IMR-90 (cell line): ENCODE measurements around the gene ALPI. TPM values are rescaled to one million over a fixed set of nuclear protein-coding genes. Genes with fewer than 3 reads are reported as not detected.

ENCODE experiments used
- ATAC-seq: fragments of 200-7000 bp; cut with Tn5 transposase; 2 replicates; pipeline ENCODE4 v1.9.1; 2020; ENCODE audit warnings: low read depth, mild to moderate bottlenecking, moderate library complexity
- BruUV-seq: library from RNA; stranded (reverse); fragments of 400-500 nt; replicated peaks from 2 replicates; lab custom pipeline; 2021; lab: Mats Ljungman, UMichigan
- CTCF ChIA-PET: fragments of 300-600 bp; formaldehyde crosslinking; extraction: SDS; loops from one replicate; lab custom pipeline; 2021; ENCODE audit warnings: antibody characterized with exemption; lab: Yijun Ruan, JAX
- POLR2A ChIA-PET: fragments of 300-600 bp; sonication (Branson Sonifier 250); formaldehyde crosslinking; loops from one replicate; lab custom pipeline; 2022; ENCODE audit warnings: antibody characterized with exemption; ENCODE audit not compliant: unreplicated experiment; lab: Charles Lee
- DNase-seq: peaks from one replicate; pipeline ENCODE4 v3.0.0; 2013
- H2AFZ ChIP-seq: replicated peaks from 2 replicates; pipeline ENCODE3; 2013; ENCODE audit warnings: low read length, mild to moderate bottlenecking; ENCODE audit not compliant: poor library complexity
- H2AK5ac ChIP-seq: 2 replicates; pipeline ENCODE4 v1.6.1; 2013; ENCODE audit warnings: low read depth, low read length, inconsistent platforms
- H2AK9ac ChIP-seq: replicated peaks from 2 replicates; pipeline ENCODE3; 2013; ENCODE audit warnings: mild to moderate bottlenecking, low read depth, low read length, moderate library complexity; ENCODE audit not compliant: poor library complexity
- H2BK120ac ChIP-seq: 2 replicates; pipeline ENCODE4 v1.6.1; 2013; ENCODE audit warnings: low read depth, low read length, inconsistent platforms
- H2BK15ac ChIP-seq: 3 replicates; pipeline ENCODE4 v1.6.1; 2013; ENCODE audit warnings: low read depth, low read length, inconsistent platforms
- H2BK20ac ChIP-seq: 2 replicates; pipeline ENCODE4 v1.6.1; 2013; ENCODE audit warnings: low read depth, mild to moderate bottlenecking, inconsistent platforms, low read length, moderate library complexity
- H2BK5ac ChIP-seq: 2 replicates; pipeline ENCODE4 v1.6.1; 2013; ENCODE audit warnings: mild to moderate bottlenecking, low read depth, low read length, inconsistent platforms; ENCODE audit not compliant: poor library complexity, severe bottlenecking
- H3K14ac ChIP-seq: replicated peaks from 2 replicates; pipeline ENCODE4 v1.6.1; 2013; ENCODE audit warnings: low read depth, low read length, inconsistent platforms
- H3K18ac ChIP-seq: 2 replicates; pipeline ENCODE4 v1.6.1; 2013; ENCODE audit warnings: low read depth, low read length, control low read depth
- H3K23ac ChIP-seq: 2 replicates; pipeline ENCODE4 v1.6.1; 2013; ENCODE audit warnings: low read depth, low read length, inconsistent platforms
- H3K27ac ChIP-seq: 2 replicates; pipeline ENCODE4 v1.5.1; 2013; ENCODE audit warnings: mild to moderate bottlenecking, control low read depth, low read length; ENCODE audit not compliant: insufficient read depth
- H3K27me3 ChIP-seq: 2 replicates; pipeline ENCODE4 v1.6.1; 2013; ENCODE audit warnings: low read length; ENCODE audit not compliant: control insufficient read depth, insufficient read depth
- H3K36me3 ChIP-seq: 2 replicates; pipeline ENCODE4 v1.6.1; 2013; ENCODE audit warnings: low read length, mixed read lengths; ENCODE audit not compliant: control insufficient read depth, insufficient read depth
- H3K4ac ChIP-seq: 2 replicates; pipeline ENCODE4 v1.6.1; 2013; ENCODE audit warnings: low read depth, low read length, inconsistent platforms
- H3K4me1 ChIP-seq: 2 replicates; pipeline ENCODE4 v1.6.1; 2013; ENCODE audit warnings: low read length, mixed read lengths; ENCODE audit not compliant: control insufficient read depth, insufficient read depth
- H3K4me2 ChIP-seq: 2 replicates; pipeline ENCODE4 v1.6.1; 2013; ENCODE audit warnings: low read depth, mild to moderate bottlenecking, control low read depth, low read length, moderate library complexity
- H3K4me3 ChIP-seq: 2 replicates; pipeline ENCODE4 v1.5.1; 2013; ENCODE audit warnings: low read depth, mild to moderate bottlenecking, control low read depth, low read length, moderate library complexity; ENCODE audit not compliant: insufficient read depth
- H3K56ac ChIP-seq: 2 replicates; pipeline ENCODE4 v1.6.1; 2013; ENCODE audit warnings: low read length, inconsistent platforms; ENCODE audit not compliant: insufficient read depth; ENCODE audit errors: extremely low read depth
- H3K79me1 ChIP-seq, 2 experiments: 2 replicates each; pipeline ENCODE4 v1.6.1; 2013; ENCODE audit warnings: low read length in 2 of 2, inconsistent platforms in 1 of 2, low read depth in 1 of 2
- H3K9ac ChIP-seq: 2 replicates; pipeline ENCODE4 v1.6.1; 2013; ENCODE audit warnings: low read depth, low read length, control low read depth
- H3K9me1 ChIP-seq: 2 replicates; pipeline ENCODE4 v1.6.1; 2013; ENCODE audit warnings: low read length, inconsistent platforms; ENCODE audit not compliant: insufficient read depth
- H3K9me3 ChIP-seq: 2 replicates; pipeline ENCODE4 v1.6.1; 2013; ENCODE audit warnings: low read length; ENCODE audit not compliant: control insufficient read depth, insufficient read depth
- H4K20me1 ChIP-seq: 2 replicates; pipeline ENCODE4 v1.6.1; 2013; ENCODE audit warnings: low read length, inconsistent platforms; ENCODE audit not compliant: insufficient read depth
- H4K5ac ChIP-seq: 2 replicates; pipeline ENCODE4 v1.6.1; 2013; ENCODE audit warnings: mild to moderate bottlenecking, low read depth, low read length, control low read depth
- H4K8ac ChIP-seq, 2 experiments: 2 replicates each; pipeline ENCODE4 v1.6.1; 2013; ENCODE audit warnings: low read depth in 2 of 2, low read length in 2 of 2, control low read depth in 1 of 2, inconsistent platforms in 1 of 2
- H4K91ac ChIP-seq: 2 replicates; pipeline ENCODE4 v1.6.1; 2013; ENCODE audit warnings: low read depth, low read length, inconsistent platforms; ENCODE audit not compliant: insufficient read depth
- BHLHE40 ChIP-seq: fragments of 150-350 bp; IDR thresholded peaks from 2 replicates; pipeline ENCODE4 v1.6.1; 2016; ENCODE audit warnings: mild to moderate bottlenecking, low read depth, low read length
- CEBPB ChIP-seq: IDR thresholded peaks from 2 replicates; pipeline ENCODE4 v1.6.1; 2012; ENCODE audit warnings: low read depth, low read length, improper control_type of control experiment
- CHD1 ChIP-seq: IDR thresholded peaks from 2 replicates; pipeline ENCODE4 v1.6.1; 2012; ENCODE audit warnings: low read depth, low read length, improper control_type of control experiment
- FOS ChIP-seq: fragments of 150-350 bp; IDR thresholded peaks from 2 replicates; pipeline ENCODE4 v1.6.1; 2016; ENCODE audit warnings: low read depth, low read length
- MAFK ChIP-seq: IDR thresholded peaks from 2 replicates; pipeline ENCODE4 v1.6.1; 2012; ENCODE audit warnings: low read depth, low read length, improper control_type of control experiment
- MAZ ChIP-seq: IDR thresholded peaks from 2 replicates; pipeline ENCODE4 v1.6.1; 2012; ENCODE audit warnings: low read depth, mild to moderate bottlenecking, low read length, improper control_type of control experiment, moderate library complexity, borderline replicate concordance
- MXI1 ChIP-seq: IDR thresholded peaks from 2 replicates; pipeline ENCODE4 v1.6.1; 2012; ENCODE audit warnings: low read depth, mild to moderate bottlenecking, low read length, moderate library complexity, borderline replicate concordance
- NFE2L2 ChIP-seq: fragments of 150-350 bp; IDR thresholded peaks from 2 replicates; pipeline ENCODE4 v1.6.1; 2016; ENCODE audit warnings: low read depth, mild to moderate bottlenecking, low read length
- POLR2A ChIP-seq: IDR thresholded peaks from 2 replicates; pipeline ENCODE4 v1.6.1; 2012; ENCODE audit warnings: mild to moderate bottlenecking, low read depth, low read length
- RAD21 ChIP-seq: IDR thresholded peaks from 2 replicates; pipeline ENCODE4 v1.6.1; 2012; ENCODE audit warnings: low read length, improper control_type of control experiment
- RCOR1 ChIP-seq: IDR thresholded peaks from 2 replicates; pipeline ENCODE4 v1.6.1; 2012; ENCODE audit warnings: mild to moderate bottlenecking, low read length, improper control_type of control experiment; ENCODE audit not compliant: insufficient replicate concordance
- RFX5 ChIP-seq: IDR thresholded peaks from 2 replicates; pipeline ENCODE4 v1.8.0; 2012; ENCODE audit warnings: low read depth, mild to moderate bottlenecking, low read length, moderate library complexity
- SMC3 ChIP-seq: fragments of 150-350 bp; IDR thresholded peaks from 2 replicates; pipeline ENCODE4 v1.6.1; 2016; ENCODE audit warnings: low read depth, mild to moderate bottlenecking, antibody characterized with exemption, low read length, moderate library complexity
- WGBS, 2 experiments: methylation state at CpG; one replicate each; pipeline versions ENCODE4 v1.1.5 to v1.1.7; 2013; ENCODE audit warnings: missing lambda C conversion rate in 2 of 2; ENCODE audit not compliant: insufficient read length in 1 of 2; ENCODE audit errors: extremely low coverage in 2 of 2; 5-methylcytosine and 5-hydroxymethylcytosine counted together
- dilution Hi-C: fragments of 300-500 bp; cut with HindIII; formaldehyde crosslinking; loops from one replicate; pipeline ENCODE4 v1.14.3; 2018; ENCODE audit warnings: low sequenced_read_pairs; ENCODE audit not compliant: unreplicated experiment
- in situ Hi-C: fragments of 300-500 bp; cut with MboI; formaldehyde crosslinking; loops from 3 replicates; pipeline ENCODE4 v1.14.3; 2019; ENCODE audit warnings: low sequenced_read_pairs, inconsistent platforms, mixed read lengths
- intact Hi-C: fragments of 100-400 bp; cut with micrococcal nuclease; formaldehyde crosslinking; loops from 2 replicates; pipeline ENCODE4 v1.10.0; 2022
- polyA plus RNA-seq, 3 experiments: library from polyadenylated mRNA; depleted of rRNA; stranded (reverse); fragments of >200 nt; gene quantifications; 2 replicates each; pipeline ENCODE4 v1.2.3, GENCODE V29; 2012; ENCODE audit warnings: low replicate concordance in 1 of 3
- total RNA-seq: library from RNA; depleted of rRNA; stranded (reverse); fragments of >200 nt; gene quantifications from 2 replicates; pipeline ENCODE4 v1.2.3, GENCODE V29; 2012
- TF ChIP-seq, protein P1 (sequence below): conservative IDR thresholded peaks from 2 replicates; pipeline ENCODE4 v1.5.1; 2012; ENCODE audit warnings: mild to moderate bottlenecking, low read depth, low read length, improper control_type of control experiment
- TF ChIP-seq, protein P2 (sequence below): fragments of 150-350 bp; IDR thresholded peaks from 2 replicates; pipeline ENCODE4 v1.6.1; 2016; ENCODE audit warnings: low read depth, mild to moderate bottlenecking, low read length, moderate library complexity, borderline replicate concordance
- TF ChIP-seq, protein P3 (sequence below): fragments of 150-350 bp; IDR thresholded peaks from 2 replicates; pipeline ENCODE4 v1.6.1; 2017; ENCODE audit warnings: mild to moderate bottlenecking, antibody characterized with exemption, low read length, low read depth

The ALPI gene
- total and polyA plus RNA-seq, 2 of the 4 experiments (the other 2 are of a cell fraction) = not detected

DNA sequence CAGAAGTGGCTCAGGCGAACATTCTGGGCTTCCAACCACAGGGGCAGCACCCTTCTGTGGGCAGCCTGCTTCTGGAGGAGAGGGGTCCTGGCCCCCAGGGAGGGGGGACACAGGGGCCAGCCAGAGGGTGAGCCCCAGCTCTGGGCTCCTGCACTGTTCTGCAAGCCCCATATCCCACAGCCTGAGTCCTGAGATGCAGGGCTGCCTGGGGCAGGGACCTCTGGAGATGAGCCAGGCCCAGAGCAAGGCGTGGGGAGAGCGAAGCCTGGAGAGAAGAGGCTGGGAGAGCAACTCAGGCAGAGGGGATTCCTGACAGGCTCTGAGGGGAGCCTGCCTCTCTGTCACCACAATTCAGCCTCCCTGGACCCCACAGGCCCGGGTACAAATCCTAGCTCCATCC lies 50.8 kb downstream of the ALPI start:
- no TSS peak for BruUV-seq
- Histone ChIP-seq H3K14ac (no peak overlapping the region), H2AK9ac (no peak overlapping the region), H4K20me1 (no peaks in the 10 kb centered on the region), H4K91ac (no peak overlapping the region), H2BK20ac (no peak overlapping the region), H3K27ac (no peak overlapping the region), H3K79me1 (no peaks in the 10 kb centered on the region), H3K36me3 (no peaks in the 10 kb centered on the region), H2BK120ac (no peak overlapping the region), H3K27me3 (peaks cover 56% of the 10 kb centered on the region), H3K23ac (no peak overlapping the region), H2AK5ac (no peak overlapping the region), H3K4me3 (no peak overlapping the region), H3K18ac (no peak overlapping the region), H3K56ac (no peak overlapping the region), H2BK5ac (no peak overlapping the region), H3K9me1 (no peaks in the 10 kb centered on the region), H3K4ac (no peak overlapping the region), H4K5ac (no peak overlapping the region), H2BK15ac (no peak overlapping the region), H2AFZ (no peak overlapping the region), H3K9me3 (no peaks in the 10 kb centered on the region), H3K4me2 (no peak overlapping the region), H4K8ac (no peak overlapping the region), H3K9ac (no peak overlapping the region), H3K4me1 (no peaks in the 10 kb centered on the region)
- ChIA-PET CTCF (no interaction called here), POLR2A (no interaction called here)
- no CpG with 5 or more reads among the region's 4 CpGs for WGBS, 2 experiments
- DNase-seq (no peak), ATAC-seq (no peak)
- intact Hi-C loops = loop anchor here (10.0 kb wide), 1 partner anchor 602 kb away; no protein-coding TSS in a partner anchor
- TF ChIP-seq FOS = no peak
- TF ChIP-seq, protein P1, sequence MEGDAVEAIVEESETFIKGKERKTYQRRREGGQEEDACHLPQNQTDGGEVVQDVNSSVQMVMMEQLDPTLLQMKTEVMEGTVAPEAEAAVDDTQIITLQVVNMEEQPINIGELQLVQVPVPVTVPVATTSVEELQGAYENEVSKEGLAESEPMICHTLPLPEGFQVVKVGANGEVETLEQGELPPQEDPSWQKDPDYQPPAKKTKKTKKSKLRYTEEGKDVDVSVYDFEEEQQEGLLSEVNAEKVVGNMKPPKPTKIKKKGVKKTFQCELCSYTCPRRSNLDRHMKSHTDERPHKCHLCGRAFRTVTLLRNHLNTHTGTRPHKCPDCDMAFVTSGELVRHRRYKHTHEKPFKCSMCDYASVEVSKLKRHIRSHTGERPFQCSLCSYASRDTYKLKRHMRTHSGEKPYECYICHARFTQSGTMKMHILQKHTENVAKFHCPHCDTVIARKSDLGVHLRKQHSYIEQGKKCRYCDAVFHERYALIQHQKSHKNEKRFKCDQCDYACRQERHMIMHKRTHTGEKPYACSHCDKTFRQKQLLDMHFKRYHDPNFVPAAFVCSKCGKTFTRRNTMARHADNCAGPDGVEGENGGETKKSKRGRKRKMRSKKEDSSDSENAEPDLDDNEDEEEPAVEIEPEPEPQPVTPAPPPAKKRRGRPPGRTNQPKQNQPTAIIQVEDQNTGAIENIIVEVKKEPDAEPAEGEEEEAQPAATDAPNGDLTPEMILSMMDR = no peak
- no peak for TF ChIP-seq RAD21
- TF ChIP-seq CEBPB = no peak
- no peak for TF ChIP-seq BHLHE40
- no peak for TF ChIP-seq CHD1
- TF ChIP-seq NFE2L2 = no peak
- no peak for TF ChIP-seq MXI1
- TF ChIP-seq SMC3 = no peak
- TF ChIP-seq POLR2A = no peak
- no peak for TF ChIP-seq RFX5
- TF ChIP-seq, protein P2, sequence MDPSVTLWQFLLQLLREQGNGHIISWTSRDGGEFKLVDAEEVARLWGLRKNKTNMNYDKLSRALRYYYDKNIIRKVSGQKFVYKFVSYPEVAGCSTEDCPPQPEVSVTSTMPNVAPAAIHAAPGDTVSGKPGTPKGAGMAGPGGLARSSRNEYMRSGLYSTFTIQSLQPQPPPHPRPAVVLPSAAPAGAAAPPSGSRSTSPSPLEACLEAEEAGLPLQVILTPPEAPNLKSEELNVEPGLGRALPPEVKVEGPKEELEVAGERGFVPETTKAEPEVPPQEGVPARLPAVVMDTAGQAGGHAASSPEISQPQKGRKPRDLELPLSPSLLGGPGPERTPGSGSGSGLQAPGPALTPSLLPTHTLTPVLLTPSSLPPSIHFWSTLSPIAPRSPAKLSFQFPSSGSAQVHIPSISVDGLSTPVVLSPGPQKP = no peak
- TF ChIP-seq, protein P3, sequence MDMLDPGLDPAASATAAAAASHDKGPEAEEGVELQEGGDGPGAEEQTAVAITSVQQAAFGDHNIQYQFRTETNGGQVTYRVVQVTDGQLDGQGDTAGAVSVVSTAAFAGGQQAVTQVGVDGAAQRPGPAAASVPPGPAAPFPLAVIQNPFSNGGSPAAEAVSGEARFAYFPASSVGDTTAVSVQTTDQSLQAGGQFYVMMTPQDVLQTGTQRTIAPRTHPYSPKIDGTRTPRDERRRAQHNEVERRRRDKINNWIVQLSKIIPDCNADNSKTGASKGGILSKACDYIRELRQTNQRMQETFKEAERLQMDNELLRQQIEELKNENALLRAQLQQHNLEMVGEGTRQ = no peak
- no peak for TF ChIP-seq MAFK
- TF ChIP-seq RCOR1 = no peak
- TF ChIP-seq MAZ = no peak
- in situ Hi-C loops = no loop called here
- dilution Hi-C loops = no loop called here
